ENCODE measurements around the gene PGAP2.

The PGAP2 gene

DNA sequence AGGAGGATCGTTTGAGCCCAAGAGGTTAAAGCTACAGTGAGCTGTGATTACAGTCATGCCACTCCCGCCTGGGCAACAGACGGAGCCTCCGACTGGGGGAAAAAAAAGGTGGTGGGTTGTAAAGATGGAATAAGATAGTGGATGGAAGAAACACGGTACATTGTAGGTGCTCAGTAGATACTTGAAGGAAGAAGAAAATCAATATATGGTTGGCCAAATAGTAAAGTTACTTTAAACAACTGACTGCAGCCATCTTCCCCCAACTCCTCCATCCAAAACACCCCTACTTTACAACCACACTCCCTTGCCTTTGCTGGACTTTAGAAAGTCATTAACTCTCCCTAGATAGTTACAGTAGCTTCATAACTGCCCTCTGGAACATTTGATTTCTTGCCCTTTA, 8.5 kb upstream of the PGAP2 start:
- DNase-seq (ENCODE audit: low read depth): no peak
- TF ChIP-seq MAX (IDR thresholded peaks at IDR 0.05; ENCODE audit: low read depth, low read length): no peak
- TF ChIP-seq, protein P1, sequence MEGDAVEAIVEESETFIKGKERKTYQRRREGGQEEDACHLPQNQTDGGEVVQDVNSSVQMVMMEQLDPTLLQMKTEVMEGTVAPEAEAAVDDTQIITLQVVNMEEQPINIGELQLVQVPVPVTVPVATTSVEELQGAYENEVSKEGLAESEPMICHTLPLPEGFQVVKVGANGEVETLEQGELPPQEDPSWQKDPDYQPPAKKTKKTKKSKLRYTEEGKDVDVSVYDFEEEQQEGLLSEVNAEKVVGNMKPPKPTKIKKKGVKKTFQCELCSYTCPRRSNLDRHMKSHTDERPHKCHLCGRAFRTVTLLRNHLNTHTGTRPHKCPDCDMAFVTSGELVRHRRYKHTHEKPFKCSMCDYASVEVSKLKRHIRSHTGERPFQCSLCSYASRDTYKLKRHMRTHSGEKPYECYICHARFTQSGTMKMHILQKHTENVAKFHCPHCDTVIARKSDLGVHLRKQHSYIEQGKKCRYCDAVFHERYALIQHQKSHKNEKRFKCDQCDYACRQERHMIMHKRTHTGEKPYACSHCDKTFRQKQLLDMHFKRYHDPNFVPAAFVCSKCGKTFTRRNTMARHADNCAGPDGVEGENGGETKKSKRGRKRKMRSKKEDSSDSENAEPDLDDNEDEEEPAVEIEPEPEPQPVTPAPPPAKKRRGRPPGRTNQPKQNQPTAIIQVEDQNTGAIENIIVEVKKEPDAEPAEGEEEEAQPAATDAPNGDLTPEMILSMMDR (IDR thresholded peaks at IDR 0.05; ENCODE audit: low read depth, low read length): no peak
- TF ChIP-seq MYC (IDR thresholded peaks at IDR 0.05; ENCODE audit: low read depth, low read length): no peak
- no peak for TF ChIP-seq POLR2A (IDR thresholded peaks at IDR 0.05; ENCODE audit: extremely low read depth, insufficient read length)
- no peak overlapping the region for H3K4me3 ChIP-seq (ENCODE audit: low read depth, low read length)

DNA sequence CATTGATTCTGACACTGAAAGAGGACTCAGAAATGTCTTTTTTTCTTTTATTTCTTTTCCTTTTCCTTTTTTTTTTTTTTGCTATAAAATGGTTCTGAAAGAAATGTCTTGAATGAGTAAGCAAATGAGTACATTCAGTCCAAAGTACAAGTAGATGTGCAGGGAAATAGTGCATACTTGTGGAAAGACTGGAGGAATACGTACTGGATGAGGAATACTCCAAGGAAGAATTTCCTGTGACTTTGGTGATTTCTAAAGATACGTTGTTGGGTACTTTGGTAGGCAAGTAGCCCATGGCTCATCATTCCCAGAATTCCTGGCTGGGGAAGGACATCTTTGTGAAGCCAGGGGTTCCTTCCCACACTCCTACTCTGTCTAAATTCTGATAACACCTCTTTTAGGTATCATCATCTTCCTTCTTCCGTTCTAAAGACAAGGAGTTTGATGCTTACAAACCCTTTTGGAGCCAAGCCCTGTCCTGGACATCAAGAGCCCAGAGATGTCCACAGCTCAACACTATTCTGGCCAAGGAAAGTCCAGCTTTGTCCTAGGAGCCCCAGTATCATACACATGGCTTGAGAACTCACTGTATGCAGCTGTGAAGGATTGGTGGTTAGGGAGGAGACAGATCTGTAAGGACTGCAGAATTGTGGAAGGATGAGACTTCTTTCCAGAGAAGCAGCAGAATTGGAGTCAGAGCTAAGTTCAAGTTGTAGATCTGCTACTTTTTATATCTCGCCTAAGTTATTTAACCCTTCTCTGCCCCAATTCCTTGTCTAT, 6.2 kb upstream of the PGAP2 start:
- TF ChIP-seq MAX (IDR thresholded peaks at IDR 0.05; ENCODE audit: low read depth, low read length) (no peak), POLR2A (IDR thresholded peaks at IDR 0.05; ENCODE audit: extremely low read depth, insufficient read length) (no peak), MYC (IDR thresholded peaks at IDR 0.05; ENCODE audit: low read depth, low read length) (no peak)
- TF ChIP-seq, protein P1 (IDR thresholded peaks at IDR 0.05; ENCODE audit: low read depth, low read length): no peak
- DNase-seq (ENCODE audit: low read depth): no peak
- no peak overlapping the region for H3K4me3 ChIP-seq (ENCODE audit: low read depth, low read length)

DNA sequence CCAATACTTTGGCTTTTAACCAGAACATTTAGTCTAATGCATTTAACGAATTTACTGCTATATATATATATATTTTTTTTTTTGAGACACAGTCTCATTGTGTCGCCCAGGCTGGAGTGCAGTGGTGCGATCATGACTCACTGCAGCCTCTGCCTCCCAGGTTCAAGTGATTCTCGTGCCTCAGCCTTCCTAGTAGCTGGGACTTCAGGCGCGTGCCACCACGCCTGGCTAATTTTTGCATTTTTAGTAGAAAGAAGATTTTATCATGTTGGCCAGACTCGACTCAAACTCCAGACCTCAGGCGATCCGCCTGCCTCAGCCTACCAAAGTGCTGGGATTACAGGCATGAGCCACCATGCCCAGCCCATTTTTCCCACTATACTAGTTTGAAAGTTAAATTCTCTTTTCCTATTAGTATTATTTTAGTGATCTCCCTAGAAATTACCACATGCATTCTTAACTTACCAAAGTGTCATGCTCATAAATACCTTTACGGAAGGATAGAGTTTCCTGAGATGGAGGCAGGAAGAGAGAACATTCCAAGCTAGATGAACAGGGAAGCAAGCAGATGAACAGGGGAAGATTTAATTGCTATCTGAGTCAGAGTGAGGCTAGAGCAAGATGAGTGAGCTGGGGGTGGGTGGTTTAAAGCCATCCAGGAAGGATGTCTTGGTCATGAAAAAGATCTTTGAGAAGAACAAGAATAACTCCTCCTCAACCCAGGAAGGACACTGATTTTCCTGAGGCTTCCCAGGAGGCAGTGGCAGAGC, 4.4 kb upstream of the PGAP2 start:
- DNase-seq (ENCODE audit: low read depth): no peak
- TF ChIP-seq MAX (IDR thresholded peaks at IDR 0.05; ENCODE audit: low read depth, low read length) (no peak), POLR2A (IDR thresholded peaks at IDR 0.05; ENCODE audit: extremely low read depth, insufficient read length) (no peak)
- TF ChIP-seq, protein P1 (IDR thresholded peaks at IDR 0.05; ENCODE audit: low read depth, low read length): no peak
- no peak overlapping the region for H3K4me3 ChIP-seq (ENCODE audit: low read depth, low read length)

DNA sequence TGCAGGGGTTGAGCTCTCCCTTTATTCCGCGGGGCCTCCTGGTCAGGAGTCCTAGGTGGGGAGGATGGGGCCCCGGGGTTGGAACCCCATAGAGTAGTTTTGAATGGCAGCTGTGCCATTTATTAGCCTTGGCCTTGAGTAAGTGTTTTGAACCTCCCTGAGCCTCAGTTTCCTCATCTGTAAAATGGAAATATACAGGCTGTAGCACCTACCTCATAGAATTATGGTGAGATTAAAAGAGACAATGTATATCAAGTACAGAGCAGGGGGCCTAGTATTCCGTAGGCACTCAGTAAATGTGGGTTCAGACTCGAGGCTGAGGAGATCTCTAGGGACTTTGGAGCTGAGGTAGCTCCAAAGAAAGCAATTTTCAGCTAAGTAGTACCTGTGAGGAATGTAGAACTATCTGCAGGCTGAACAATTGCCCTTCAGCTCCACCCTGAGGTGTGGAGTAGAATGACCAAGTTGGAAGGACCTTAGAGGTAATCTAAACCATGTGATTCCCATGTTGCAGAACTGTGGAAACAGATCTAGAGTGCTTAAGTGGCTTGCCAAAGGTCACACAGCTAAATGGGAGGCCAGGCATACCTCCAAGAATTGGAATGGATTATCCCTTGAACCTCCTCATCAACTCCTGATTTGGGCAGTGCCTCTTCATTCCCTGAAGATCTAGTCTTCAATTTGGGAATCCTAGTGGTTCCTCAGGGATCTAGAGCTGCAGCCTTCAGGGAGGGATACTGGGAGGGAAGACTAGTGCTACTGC, 682 bp downstream of the PGAP2 start:
- H3K4me3 ChIP-seq (ENCODE audit: low read depth, low read length): peak overlapping the region; percentile 81
- DNase-seq (ENCODE audit: low read depth): peak; percentile 80
- TF ChIP-seq POLR2A (IDR thresholded peaks at IDR 0.05; ENCODE audit: extremely low read depth, insufficient read length) (no peak), MAX (IDR thresholded peaks at IDR 0.05; ENCODE audit: low read depth, low read length) (peak; percentile 79), MYC (IDR thresholded peaks at IDR 0.05; ENCODE audit: low read depth, low read length) (peak; percentile 56; the same call in 1 of the 2 replicates)
- TF ChIP-seq, protein P1 (IDR thresholded peaks at IDR 0.05; ENCODE audit: low read depth, low read length): peak; percentile 55

DNA sequence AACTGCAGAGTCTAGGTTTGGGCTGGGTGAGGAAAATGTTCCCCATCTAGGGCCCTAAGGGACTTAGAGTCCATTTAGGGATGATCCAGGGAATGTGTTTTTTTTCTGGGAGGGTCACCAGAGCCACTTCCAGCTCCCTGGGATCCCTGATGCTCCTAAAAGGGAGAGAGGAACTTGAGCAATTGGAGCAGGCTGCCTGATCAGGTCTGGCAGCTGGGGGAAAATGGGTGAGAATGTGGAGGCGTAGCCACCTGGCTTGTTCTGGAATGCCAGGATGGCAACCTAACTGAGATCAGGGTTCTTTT, 1.2 kb downstream of the PGAP2 start:
- no peak overlapping the region for H3K4me3 ChIP-seq (ENCODE audit: low read depth, low read length)
- no peak for TF ChIP-seq MYC (IDR thresholded peaks at IDR 0.05; ENCODE audit: low read depth, low read length)
- TF ChIP-seq, protein P1 (IDR thresholded peaks at IDR 0.05; ENCODE audit: low read depth, low read length): no peak
- no peak for TF ChIP-seq MAX (IDR thresholded peaks at IDR 0.05; ENCODE audit: low read depth, low read length)
- TF ChIP-seq POLR2A (IDR thresholded peaks at IDR 0.05; ENCODE audit: extremely low read depth, insufficient read length): no peak
- DNase-seq (ENCODE audit: low read depth): no peak

Data from NB4 (cell line).